ENCODE results near the gene ALOX12.
A peak's percentile ranks its signal among the peaks of the same experiment; 100 is the strongest.

ALOX12 gene

GRCh38 chr17:7016886-7017826 is 21.3 kb downstream of the ALOX12 start:
- no peak for TF ChIP-seq TAF1 (IDR thresholded peaks at IDR 0.05; ENCODE audit: low read depth)
- TF ChIP-seq RAD21 (IDR thresholded peaks at IDR 0.05; ENCODE audit: low read depth) = no peak
- no peak for TF ChIP-seq USF1 (IDR thresholded peaks at IDR 0.05)
- TF ChIP-seq NFIC (IDR thresholded peaks at IDR 0.05) = no peak

- TF ChIP-seq USF1 (IDR thresholded peaks at IDR 0.05) = no peak
- TF ChIP-seq EP300 (IDR thresholded peaks at IDR 0.05; ENCODE audit: borderline replicate concordance) = no peak
- no peak for TF ChIP-seq REST (IDR thresholded peaks at IDR 0.05; ENCODE audit: low read depth)
- no peak for TF ChIP-seq ZBTB7A (IDR thresholded peaks at IDR 0.05; ENCODE audit: low read depth)
- no peak for TF ChIP-seq RAD21 (IDR thresholded peaks at IDR 0.05; ENCODE audit: low read depth)
- TF ChIP-seq FOXM1 (IDR thresholded peaks at IDR 0.05; ENCODE audit: borderline replicate concordance, low read depth) = no peak
These were observed 22.0 kb downstream of the ALOX12 start for GRCh38 chr17:7017827-7018200.

- no peak for TF ChIP-seq CREB1 (IDR thresholded peaks at IDR 0.05; ENCODE audit: low read depth)
These were observed 22.6 kb downstream of the ALOX12 start for GRCh38 chr17:7018331-7018964.

GRCh38 chr17:7019367-7019766 is 23.5 kb downstream of the ALOX12 start:
- TF ChIP-seq USF1 (IDR thresholded peaks at IDR 0.05) = no peak
- TF ChIP-seq REST (IDR thresholded peaks at IDR 0.05; ENCODE audit: low read depth) = no peak
- no peak for TF ChIP-seq CREB1 (IDR thresholded peaks at IDR 0.05; ENCODE audit: low read depth)
- no peak for TF ChIP-seq CEBPB (IDR thresholded peaks at IDR 0.05)
- no peak for TF ChIP-seq FOXM1 (IDR thresholded peaks at IDR 0.05; ENCODE audit: borderline replicate concordance, low read depth)
- TF ChIP-seq TCF12 (IDR thresholded peaks at IDR 0.05; ENCODE audit: low read depth) = no peak
- no peak for TF ChIP-seq RAD21 (IDR thresholded peaks at IDR 0.05; ENCODE audit: low read depth)
- TF ChIP-seq TEAD4 (IDR thresholded peaks at IDR 0.05) = no peak
- no peak for TF ChIP-seq EGR1 (IDR thresholded peaks at IDR 0.05)
- no peak for TF ChIP-seq YY1 (IDR thresholded peaks at IDR 0.05; ENCODE audit: low read depth)
- TF ChIP-seq ZBTB7A (IDR thresholded peaks at IDR 0.05; ENCODE audit: low read depth) = no peak

GRCh38 chr17:7019839-7020519 is 24.1 kb downstream of the ALOX12 start:
- TF ChIP-seq RAD21 (IDR thresholded peaks at IDR 0.05; ENCODE audit: low read depth) = no peak
- peak; percentile 31; the same call in 1 of the 2 replicates for TF ChIP-seq TAF1 (IDR thresholded peaks at IDR 0.05; ENCODE audit: low read depth)
- TF ChIP-seq ZBTB7A (IDR thresholded peaks at IDR 0.05; ENCODE audit: low read depth) = no peak
- TF ChIP-seq MAX (IDR thresholded peaks at IDR 0.05) = no peak
- TF ChIP-seq EGR1 (IDR thresholded peaks at IDR 0.05) = no peak
- 0 out of 2 replicates have a peak, but pooled peaks have one; percentile 37 for TF ChIP-seq YY1 (IDR thresholded peaks at IDR 0.05; ENCODE audit: low read depth)
- no peak for TF ChIP-seq EP300 (IDR thresholded peaks at IDR 0.05; ENCODE audit: borderline replicate concordance)
- TF ChIP-seq CEBPB (IDR thresholded peaks at IDR 0.05) = no peak
